ENCODE measurements around the gene HSD17B12.

GRCh38 chr11:43697679-43698078 lies 17.1 kb downstream of the HSD17B12 start:
- TF ChIP-seq POLR2A (IDR thresholded peaks at IDR 0.05) = no peak
- TF ChIP-seq, protein P1, sequence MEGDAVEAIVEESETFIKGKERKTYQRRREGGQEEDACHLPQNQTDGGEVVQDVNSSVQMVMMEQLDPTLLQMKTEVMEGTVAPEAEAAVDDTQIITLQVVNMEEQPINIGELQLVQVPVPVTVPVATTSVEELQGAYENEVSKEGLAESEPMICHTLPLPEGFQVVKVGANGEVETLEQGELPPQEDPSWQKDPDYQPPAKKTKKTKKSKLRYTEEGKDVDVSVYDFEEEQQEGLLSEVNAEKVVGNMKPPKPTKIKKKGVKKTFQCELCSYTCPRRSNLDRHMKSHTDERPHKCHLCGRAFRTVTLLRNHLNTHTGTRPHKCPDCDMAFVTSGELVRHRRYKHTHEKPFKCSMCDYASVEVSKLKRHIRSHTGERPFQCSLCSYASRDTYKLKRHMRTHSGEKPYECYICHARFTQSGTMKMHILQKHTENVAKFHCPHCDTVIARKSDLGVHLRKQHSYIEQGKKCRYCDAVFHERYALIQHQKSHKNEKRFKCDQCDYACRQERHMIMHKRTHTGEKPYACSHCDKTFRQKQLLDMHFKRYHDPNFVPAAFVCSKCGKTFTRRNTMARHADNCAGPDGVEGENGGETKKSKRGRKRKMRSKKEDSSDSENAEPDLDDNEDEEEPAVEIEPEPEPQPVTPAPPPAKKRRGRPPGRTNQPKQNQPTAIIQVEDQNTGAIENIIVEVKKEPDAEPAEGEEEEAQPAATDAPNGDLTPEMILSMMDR (IDR thresholded peaks at IDR 0.05) = no peak
